Retinal pigment epithelial cell (primary cell): ENCODE results near the gene ECT2L.

Source experiments
- DNase-seq: peaks from one replicate; pipeline ENCODE4 v3.0.0-alpha.2; 2010; ENCODE audit warnings: low read depth
- H3K4me3 ChIP-seq: 2 replicates; pipeline ENCODE4 v1.5.1; 2011; ENCODE audit warnings: mild to moderate bottlenecking, low read length, control low read depth, moderate library complexity
- TF ChIP-seq, protein P1 (sequence below): conservative IDR thresholded peaks from 2 replicates; pipeline ENCODE4 v1.5.1; 2011; ENCODE audit warnings: low read depth, low read length, control low read depth, inconsistent platforms

The ECT2L gene

DNA sequence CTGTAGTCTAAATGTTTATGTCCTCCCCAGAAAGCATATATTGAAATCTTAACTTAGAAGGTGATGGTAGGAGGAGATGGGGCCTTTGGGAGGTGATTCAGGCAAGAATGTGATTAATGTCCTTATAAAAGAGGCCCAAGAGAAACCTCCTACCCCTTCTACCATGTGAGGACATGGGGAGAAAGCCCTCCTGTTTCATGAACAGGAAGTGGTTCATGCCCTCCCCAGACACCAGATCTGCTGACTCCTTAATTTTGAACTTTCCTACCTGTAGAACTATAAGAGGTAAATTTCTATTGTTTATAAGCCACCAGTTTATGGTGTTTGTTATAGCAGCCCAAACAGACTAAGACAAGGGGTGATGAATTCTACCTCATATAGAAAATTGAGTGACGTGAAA is 8.7 kb upstream of the ECT2L start:
- DNase-seq = no peak
- no peak overlapping the region for H3K4me3 ChIP-seq
- TF ChIP-seq, protein P1, sequence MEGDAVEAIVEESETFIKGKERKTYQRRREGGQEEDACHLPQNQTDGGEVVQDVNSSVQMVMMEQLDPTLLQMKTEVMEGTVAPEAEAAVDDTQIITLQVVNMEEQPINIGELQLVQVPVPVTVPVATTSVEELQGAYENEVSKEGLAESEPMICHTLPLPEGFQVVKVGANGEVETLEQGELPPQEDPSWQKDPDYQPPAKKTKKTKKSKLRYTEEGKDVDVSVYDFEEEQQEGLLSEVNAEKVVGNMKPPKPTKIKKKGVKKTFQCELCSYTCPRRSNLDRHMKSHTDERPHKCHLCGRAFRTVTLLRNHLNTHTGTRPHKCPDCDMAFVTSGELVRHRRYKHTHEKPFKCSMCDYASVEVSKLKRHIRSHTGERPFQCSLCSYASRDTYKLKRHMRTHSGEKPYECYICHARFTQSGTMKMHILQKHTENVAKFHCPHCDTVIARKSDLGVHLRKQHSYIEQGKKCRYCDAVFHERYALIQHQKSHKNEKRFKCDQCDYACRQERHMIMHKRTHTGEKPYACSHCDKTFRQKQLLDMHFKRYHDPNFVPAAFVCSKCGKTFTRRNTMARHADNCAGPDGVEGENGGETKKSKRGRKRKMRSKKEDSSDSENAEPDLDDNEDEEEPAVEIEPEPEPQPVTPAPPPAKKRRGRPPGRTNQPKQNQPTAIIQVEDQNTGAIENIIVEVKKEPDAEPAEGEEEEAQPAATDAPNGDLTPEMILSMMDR = no peak

DNA sequence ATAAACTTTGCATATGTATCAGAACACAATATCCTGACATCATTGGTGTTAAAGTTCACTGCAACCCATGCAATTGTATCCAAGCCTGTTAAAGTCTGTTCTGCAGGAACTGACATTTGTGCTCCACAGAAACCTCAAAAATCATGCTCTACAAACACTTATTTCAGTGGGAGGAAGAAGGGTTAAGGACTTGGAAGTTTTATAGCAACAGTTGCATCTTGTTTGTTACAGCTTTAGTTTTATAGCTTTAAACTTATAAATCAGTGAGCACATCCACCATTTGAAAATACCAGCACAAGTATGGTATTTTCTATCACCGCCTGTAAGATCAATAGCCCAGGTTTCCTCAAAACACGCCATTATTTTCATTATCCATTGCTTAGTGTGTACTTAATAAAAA is 884 bp downstream of the ECT2L start:
- TF ChIP-seq, protein P1 = no peak
- no peak overlapping the region for H3K4me3 ChIP-seq
- no peak for DNase-seq

DNA sequence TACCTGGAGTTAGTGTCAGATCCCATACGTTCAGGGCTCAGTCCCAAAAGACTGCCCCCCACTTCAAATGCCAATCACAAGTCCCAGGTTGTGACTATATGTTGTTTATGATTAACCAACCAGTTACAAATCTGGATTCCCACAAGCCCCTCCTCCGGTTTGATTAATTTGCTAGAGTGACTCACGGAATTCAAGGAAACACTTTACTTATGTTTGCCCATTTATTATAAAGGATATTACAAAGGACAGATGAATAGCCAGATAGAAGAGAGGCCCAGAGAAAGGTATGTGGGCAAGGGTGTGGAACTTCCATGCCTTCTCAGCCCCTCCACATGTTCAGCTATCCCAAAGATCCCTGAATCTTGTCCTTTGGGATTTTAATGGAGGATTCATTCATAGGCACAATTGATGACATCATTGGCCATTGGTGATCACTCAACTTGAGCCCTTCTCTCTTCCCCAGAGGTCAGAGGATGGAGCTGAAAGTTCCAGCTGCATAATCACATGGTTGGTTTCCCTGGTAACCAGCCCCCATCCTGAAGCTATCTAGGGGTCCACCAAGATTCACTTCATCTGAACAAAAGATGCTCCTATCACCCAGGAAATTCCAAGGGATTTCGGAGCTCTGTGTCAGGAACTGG is 2.0 kb downstream of the ECT2L start:
- TF ChIP-seq, protein P1 = no peak
- no peak for DNase-seq
- no peak overlapping the region for H3K4me3 ChIP-seq

DNA sequence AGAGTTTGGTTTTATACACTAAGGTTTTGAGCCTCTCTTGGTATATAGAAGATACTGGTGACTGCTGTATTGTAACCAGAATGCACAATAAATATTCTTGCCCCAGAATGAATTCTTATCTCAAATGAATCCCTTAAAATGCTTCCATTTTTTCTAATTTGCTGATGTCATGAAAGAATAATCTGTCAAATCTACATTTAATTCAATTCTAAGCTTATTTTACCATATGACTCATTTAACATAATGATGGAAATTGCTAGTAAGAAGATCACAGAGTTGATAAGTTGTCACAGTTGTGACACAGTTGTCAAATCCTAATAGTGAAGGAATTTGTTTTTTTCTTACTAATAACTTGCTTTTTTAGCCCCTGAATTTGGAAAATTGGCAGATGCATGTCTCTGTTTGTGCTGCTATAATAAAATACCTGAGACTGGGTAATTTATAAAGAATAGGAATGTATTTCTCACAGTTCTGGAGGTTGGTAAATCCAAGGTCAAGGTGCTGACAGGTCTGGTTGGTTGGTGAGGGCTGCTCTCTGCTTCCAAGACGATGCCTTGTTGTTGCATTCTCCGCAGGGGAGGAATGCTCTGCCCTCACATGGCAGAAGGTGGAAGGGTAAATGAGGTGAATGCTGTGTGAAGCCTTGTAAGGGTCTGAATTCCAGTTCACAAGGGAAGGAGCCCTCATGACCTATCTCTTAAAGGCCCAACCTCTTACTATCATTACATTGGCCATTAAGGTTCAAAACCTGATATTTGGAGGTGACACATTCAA is 4.7 kb downstream of the ECT2L start:
- no peak overlapping the region for H3K4me3 ChIP-seq
- TF ChIP-seq, protein P1 = peak; percentile 22
- no peak for DNase-seq

DNA sequence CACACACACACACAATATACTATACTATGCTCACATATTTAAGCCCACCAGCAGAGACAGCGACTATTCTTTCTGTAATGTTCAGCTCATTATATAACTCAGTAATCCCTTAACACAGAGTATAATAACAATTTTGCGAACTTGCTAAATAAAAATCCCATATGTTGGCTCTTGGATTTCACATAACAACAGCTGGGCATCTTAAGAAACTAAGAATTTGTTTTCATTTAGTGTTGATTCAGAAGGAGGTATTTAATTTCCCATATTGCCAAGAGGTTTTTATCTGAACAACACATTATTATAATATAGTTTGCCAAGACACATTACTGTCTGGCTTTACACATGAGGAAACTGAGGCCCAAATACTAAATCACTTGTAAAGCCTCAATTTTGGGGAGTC is 7.4 kb downstream of the ECT2L start:
- TF ChIP-seq, protein P1 = no peak
- no peak for DNase-seq
- H3K4me3 ChIP-seq = no peak overlapping the region

DNA sequence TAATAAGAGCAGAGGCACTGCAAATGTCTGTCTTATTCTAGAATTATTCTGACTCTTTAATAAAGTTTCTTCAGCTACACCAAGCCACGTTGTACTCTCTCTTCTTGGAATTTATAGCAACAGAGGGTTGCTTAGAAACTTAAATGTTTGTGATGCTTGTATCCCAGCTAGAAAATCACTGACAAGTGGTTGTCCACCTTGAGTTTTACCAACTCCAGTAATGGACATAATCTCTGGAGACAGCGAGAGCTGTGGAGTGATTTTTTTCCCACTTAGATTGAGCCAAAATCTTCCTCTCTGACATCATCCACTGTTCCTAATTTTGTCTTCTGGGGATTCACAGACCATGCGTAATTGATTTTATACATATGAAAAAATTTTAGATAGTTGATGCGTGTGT is 8.0 kb downstream of the ECT2L start:
- TF ChIP-seq, protein P1 = no peak
- H3K4me3 ChIP-seq = no peak overlapping the region
- no peak for DNase-seq
